HG02884 (cell line): Measurements from ENCODE around the gene ARHGAP25.

Experiments used
- ATAC-seq: cut with Tn5 transposase; IDR thresholded peaks from one replicate; pipeline ENCODE4 v1.9.1; 2021; ENCODE audit warnings: mild to moderate bottlenecking, moderate library complexity; ENCODE audit not compliant: unreplicated experiment

The ARHGAP25 gene

DNA sequence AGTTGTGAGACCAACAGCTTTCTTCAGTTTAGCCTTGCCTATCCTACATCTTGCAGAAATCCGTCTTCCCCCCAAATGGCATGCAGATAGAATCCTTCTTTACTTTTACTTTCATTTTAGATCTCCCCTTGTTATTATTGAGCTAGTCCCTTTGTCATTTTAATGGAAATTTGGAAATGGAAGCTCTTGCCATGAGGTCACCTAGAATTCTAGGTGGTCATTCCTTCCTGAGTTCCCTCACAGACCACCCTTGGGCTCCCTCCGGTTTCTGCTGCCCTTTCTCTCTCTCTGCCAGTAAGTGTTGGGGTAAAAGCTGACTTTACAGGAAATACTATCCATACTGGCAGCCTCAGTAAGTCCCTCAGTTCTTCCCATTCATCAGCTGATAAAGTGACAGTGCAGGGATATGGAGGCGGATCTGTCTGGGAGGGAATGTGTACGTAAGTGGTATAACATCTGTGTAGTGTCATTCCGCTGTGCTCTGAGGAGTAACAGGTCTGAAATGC lies 30.2 kb downstream of the ARHGAP25 start:
- ATAC-seq: no peak

DNA sequence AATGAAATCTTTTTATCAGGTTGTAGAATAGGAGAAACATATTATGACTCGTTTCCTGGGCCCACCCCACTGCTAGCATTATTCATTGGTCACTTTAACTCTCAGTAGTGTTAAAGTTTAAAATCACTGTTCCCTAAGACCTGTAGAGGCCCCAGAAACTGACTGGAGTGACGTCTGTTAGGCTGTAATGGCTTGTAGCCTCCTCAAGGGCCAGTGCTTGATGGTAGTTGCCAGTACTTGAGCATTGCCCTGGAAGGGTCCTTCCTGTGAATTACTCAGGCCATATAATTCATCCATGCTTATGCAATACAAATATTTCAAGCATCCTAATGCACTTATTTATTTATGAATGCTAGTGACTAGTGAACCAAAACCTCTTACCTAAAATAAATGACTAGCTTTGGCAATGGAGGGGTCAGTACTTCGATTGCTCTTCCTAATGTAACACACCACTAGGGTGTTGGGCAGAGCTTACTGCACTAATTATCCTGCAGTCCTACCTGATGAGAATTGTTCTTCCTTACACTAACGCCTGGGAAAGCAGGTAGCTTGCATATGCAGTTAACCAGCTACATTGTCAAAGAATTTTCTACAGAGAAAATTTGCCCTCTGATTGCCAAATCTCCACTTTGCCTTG lies 31.2 kb downstream of the ARHGAP25 start:
- ATAC-seq: no peak

DNA sequence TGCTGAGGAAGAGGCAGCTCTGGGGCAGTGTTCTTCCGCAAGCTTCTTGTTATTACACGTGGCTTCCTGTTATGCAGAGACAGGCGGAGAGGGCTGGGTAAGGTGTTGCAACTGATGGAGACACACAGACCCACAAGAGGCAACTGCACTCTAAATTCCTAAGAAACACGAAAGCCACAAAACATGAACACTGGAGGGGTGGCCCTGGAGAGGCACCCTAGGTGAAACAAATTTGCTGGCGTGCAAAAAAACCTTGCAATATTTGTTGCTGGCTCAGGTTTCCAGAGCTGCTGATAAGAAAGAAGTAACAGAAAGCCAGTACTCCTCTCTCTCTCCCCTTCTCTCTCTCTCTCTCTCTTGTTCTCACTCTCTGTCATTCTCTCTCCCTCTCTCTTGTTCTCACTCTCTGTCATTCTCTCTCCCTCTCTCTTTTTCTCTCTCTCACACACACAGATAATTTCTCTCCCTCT lies 31.8 kb downstream of the ARHGAP25 start:
- ATAC-seq: peak; percentile 41

DNA sequence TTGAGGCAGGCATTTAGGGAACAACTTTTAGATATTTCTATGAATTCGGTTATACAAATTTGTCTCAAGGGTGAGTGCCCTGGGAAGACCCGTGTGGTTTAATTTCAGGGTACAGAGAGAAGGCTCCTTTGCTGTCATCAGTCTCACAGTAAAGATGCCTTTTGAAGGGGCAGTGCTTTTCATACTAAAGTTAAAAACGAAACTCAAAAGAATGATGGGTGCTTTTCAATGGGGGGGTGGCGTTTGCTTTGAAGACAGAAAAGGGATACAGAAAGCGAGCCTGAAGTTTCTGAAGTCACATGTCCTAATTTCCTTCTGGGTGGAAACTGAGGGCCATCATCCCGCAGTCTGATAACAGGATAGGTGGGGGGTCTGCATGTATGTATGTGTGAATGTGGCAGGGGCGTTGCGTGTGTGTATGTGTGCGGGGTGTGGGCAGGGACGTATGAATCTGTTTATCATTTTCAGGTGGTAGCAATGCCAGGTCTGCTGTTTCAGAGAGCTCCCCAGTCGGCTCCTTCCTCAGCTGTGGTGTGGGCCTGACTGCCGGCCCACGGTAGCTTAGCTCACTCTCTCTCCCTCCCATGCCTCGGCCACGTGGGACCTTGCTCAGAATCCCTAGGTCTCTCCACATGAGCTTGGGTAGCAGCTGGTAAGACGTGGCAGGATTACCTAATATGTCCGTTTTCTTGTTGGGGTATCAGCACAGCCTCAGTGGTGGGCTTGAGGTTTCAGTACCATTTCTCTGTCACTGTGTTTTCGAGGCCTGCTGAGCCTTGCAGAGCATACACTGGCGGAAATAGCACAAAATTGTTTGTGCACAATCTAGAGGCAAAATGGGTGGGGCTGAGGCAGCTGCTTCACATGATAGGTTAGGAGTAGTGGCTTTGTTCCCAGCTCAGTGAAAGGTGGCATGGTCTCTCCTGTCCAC lies 32.7 kb downstream of the ARHGAP25 start:
- peak; percentile 32 for ATAC-seq

DNA sequence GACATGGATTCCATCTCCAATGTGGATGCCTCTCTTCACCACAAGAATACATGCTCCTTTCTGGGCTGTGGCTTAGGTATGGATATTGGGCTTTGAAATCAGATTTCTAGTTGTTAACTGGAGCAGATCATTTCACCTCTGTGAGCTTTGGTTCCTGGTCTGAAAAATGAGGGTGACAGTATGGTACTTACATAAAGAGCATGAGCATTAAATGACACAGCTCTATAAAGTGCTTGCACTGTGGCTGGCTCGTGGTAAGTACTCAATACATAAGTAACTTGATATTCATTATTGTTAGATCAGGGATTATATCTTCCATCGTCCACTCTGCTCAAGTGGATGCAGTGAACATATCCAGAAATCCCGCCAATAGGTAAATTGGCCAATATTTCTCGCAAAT lies 33.4 kb downstream of the ARHGAP25 start:
- ATAC-seq: no peak

DNA sequence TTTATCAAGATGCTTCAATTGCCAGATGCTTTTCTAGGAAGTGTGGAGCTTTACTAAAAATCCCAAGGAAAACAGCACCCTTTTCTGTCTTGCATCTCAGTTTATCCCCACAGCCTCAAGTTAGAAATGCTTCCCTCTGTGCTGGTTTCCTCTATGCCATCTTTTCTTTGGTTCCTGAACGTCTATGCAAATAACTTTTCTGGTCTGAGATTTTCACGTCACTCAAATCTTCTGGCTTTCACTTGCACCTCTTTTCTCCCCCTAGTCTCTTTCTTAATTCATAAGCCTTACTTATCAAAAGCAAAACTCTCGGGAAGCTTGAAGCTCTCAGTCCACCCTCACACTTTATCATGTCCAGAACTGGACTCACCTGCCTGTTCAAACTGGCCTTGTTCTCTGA lies 33.9 kb downstream of the ARHGAP25 start:
- ATAC-seq: no peak

DNA sequence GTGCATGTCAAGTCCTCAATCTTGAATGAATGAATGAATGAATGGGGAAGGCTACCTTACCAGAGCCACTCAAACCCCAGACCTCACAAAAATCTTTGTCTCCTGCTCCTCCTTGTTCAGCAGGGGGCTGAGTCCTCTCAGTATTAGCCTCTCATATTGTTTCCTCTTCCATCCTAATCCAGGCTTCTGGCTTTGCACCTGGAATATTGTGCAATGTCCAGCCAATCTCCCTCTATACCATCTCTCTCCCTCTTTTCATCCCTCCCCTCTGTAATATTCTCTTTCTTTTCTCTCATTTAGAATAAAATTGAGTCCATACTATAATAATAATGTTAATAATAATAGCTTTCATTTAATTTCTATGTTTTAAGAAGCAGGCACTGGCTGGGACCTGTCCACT lies 34.3 kb downstream of the ARHGAP25 start:
- ATAC-seq: no peak

DNA sequence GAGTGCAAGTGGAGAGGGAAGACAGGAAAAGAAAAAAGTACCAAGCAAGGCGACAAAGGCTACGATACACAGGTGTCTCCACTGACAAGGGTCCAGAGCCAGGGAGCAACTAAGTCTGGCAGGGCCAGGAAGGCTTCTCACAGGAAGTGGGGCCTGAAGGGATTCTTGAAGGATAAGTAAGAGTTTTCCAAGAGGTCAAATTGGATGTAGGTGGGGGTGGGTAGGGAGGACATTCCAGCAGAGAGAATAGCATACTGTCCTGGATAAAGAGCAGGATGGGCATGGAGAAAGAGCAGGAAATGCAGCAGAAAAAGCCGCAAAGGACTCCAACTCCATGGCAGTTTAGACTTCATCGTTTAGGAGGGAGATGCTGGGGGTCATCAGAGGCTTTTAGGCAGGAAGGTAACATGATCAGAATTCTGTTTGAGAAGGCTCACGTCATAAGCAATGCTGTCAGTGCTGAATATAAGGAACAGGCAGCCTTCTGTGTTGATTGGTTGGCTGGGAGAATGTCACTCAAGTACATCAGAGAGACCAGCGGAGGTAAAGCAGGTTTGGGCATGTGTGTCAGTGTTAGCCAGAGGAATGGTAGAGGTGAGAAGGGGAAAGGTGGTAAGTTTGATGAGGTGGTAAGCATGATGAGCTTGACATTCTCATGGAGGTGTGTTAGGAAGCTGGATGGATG lies 35.1 kb downstream of the ARHGAP25 start:
- ATAC-seq: no peak

DNA sequence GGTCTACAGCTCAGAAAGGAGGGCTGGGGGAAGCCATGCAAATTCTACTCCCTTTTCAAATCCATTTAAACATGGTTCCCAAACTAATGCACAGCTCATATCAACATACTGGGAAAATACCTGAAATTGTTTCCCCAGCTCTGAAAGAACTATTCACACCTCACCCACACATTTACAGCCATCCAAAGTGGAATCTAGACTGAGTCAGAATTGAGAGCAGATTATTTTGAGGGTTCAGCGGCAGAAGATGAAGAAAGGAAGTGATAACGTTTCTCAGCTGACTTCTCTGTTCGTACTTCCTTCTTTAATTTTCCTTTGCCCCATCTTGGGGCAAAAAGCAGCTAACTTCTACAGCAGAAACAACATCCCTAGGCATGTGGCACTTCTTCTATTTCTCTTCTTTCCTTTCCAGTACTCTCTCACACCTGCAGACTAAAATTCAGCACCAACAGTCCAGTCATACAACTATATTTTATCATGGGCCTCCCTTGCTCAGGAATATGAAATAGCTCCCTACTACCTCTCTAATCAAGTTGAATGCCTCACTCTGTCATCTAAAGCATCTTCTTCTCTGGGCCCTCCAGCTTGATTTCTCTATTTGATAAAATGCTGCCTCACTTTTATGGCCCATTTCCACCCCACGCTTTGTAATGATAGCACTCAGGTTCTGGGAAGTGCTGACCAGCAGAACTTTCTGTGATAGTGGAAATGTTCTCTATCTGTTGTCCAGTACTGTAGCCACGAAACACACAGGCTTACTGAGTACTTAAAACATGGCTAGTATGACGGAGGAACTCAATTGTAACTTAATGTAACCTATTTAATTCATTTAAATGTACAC lies 35.9 kb downstream of the ARHGAP25 start:
- no peak for ATAC-seq

DNA sequence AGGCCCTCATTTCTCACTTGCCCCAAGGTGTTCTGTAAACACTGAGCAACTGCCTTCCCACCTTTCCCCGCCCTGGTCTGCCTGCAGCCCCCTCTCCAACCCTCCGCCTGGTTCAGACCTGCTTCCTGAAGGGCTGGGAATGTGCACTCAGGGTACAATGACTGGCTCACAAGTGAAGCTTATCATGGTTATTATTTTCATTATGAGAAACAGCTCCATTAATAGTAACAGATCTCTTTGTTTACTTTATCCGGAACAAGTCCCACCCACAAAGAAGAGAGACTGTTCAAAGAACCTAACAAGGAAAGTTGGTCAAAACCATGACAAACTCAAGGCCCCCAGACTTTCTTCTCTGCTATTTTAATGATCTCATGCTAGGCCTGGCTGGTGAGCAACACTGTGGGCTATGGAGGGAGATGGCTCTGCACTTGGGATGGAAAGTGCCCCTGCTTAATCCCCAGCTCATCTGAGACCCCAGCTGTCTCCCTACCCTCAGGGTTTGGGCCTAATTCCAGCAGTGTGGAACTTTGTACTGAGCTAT lies 36.7 kb downstream of the ARHGAP25 start:
- ATAC-seq: no peak

DNA sequence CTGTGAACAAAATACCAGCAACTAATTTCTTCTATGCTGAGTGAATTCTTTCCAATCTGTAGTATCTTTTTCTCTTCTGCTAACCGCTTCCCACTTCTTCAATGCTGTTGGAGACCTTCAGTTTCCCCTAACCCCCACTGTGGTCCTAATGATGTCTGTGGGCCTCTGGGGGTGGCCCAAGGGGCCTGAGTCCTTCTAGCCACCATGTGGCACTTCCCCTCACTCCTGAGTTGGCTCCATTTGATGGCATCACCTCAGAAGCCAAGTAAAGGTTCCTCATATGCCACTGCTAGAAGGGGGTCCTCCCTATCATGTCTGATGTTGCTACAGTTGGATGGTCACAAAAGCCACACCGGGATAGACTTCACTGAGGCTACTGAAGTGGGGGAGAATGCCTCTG lies 37.5 kb downstream of the ARHGAP25 start:
- ATAC-seq: no peak

DNA sequence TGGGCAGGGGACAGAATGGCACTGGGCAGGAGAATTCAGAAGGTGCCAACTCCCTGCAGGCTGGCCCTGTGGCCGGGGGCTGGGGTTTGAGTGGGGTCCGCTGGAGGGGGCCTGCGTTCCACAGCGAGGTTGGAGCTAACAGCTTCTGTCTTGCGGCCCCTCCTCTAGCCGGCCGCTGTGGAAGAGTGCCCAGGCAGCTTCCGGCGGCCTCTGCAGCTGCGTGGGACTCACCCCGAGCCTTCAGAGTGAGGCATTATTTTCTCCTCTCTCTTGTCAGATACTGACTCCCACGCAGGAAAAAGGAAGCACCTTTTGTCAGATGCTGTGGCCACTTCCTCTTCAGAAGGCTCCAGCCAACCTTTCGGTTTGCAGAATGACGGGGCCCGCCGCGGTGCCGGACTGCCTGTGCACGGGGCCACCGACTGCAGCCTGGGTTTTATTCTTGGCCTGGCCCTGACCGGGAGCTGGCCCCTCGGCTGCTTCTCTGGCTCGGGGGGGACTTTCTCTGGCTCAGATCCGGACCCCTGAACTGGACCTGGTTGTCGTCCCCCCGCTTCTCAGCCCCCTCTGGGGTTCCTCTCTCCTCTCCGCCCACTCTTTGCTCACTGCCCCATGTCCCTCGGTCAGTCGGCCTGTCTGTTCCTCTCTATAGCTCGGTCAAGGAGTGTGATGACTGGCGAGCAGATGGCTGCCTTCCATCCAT lies 40.1 kb downstream of the ARHGAP25 start:
- peak; percentile 78 for ATAC-seq

DNA sequence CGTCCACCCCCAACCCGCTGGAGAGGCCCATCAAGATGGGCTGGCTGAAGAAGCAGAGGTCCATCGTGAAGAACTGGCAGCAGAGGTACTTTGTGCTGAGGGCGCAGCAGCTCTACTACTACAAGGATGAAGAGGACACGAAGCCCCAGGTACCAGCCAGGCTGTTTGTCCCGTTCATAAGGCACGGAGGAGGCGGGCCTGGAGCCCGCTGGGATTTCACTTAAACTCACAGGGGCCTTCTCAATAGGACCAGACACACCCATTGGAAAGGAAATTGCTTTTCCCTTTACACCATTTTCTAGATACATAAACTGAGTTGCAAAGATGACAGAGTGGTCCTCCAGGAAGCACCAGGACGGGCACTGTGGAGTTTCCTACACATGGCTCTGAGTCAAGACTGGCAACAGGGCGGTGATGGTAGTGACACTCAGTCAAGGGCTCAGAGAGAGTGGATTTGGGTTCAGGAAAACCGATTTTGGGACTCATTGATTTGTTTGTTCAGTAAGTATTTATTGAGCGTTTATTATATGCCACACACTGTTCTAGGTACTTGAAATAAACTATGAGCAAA lies 40.7 kb downstream of the ARHGAP25 start:
- ATAC-seq: no peak

DNA sequence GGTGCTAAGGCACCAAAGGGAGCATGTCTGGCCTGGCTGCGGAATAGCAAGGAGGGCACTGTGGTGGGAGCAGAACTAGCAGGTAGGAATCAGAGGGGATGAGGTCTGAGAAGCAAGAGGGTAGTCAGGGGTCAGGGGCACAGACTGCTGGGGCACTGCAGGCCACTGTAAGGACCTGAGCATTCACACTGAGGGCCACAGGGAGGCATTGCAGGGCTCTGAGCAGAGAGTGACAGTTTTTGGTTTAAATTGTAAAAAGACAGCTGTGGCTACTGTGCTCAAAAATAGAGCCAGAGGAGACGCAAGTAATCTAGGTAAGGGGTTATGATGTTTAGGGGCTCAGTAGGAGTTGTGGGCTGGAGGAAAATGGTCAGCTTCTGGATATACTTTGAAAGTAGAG lies 41.5 kb downstream of the ARHGAP25 start:
- no peak for ATAC-seq

DNA sequence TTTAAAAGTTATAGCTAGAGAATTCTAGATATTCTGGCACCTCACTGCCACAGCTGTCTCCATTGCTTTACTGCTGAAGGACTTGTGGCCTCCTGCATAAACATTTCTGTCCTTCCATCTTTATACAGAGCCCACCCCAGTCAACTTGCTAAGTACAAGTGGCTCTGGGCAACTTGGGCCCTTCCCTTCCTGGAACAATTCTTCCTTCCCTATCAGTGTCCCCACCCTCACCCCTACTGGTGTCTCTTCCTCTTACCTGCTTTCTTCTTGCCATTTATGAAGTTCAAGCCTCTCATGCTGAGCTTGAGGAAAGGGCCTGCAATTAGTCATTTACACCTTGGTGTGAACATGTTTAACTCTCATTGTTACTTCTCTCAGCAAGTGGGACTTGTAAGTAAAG lies 45.0 kb downstream of the ARHGAP25 start:
- no peak for ATAC-seq

DNA sequence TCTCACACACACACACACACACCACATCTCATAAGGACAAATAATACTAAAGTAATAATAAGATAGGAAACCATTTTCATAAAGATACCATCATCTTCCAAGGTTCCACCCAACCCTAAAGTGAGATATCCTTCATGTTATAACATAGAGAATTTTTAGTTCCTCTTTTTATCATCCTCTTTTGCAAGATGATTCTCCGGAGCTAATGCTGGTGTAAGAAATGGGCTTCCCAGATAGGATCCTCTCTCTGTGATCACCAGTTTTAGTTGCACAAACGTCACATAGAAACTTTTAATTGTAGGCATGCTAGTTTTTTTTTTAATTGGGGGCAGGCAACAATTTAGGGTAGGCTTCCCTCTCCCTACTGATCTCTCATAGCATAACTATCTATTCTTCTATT lies 49.6 kb downstream of the ARHGAP25 start:
- no peak for ATAC-seq

DNA sequence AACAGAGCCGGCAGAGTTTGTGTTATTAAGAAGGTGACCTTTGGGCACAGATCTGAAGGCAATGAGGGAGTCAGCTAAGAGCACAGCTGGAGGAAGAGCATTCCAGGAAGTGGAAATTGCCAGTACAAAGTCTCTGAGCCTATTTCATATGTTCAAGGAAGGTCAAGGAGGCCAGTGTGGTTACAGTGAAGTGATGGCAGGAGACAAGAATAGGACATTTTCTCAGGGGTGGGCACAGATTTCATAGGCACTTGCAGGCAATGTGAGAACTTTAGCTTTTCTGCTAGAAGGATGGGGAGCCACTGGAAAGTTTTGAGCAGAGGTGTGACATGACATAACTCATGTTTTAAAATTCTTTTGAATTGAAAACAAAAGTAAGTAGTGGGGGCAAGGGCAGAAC lies 50.3 kb downstream of the ARHGAP25 start:
- no peak for ATAC-seq

DNA sequence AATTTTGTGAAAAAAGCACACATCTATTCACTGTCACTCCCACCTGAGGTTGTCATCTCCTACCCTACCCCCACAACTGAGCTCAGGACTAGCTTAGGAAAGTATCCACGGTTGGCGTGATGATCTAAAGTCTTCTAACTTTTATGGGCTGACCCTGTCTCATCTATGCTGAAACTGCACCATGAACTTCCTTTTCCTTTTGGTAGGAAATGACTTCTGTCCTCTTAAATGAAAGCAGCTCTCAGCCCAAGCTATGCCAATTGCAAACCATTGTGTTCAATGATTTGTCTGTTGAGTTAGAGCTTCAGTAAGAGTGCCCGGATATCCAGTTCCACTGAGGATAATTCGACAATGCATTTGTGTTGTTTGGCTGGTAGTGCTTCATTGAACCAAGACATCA lies 52.7 kb downstream of the ARHGAP25 start:
- ATAC-seq: no peak

DNA sequence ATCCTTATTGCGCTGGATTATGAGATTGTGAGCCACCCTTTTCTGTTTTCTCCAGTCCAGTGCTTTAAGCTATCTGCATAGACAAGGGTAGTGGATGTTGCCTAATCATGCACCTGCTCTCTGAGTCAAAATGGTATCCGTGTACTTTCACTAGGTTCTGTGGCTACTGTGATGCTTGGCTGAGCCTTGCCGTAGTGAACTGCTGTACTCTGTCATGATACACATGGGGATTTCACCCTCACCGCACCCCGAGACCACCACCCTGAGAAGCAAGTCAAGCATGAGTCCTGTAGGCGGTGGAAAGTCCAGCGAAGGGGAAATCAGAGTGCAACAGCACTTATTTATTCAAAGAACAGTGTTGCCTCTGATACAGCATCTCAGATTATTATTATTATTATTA lies 55.0 kb downstream of the ARHGAP25 start:
- peak; percentile 99 for ATAC-seq
